NCI-H748 (cell line): ENCODE data around the gene HS3ST3A1.
"Not testable (repeated sequence)": the region's sequence is repeated elsewhere in the genome, so short reads cannot be mapped to it uniquely, and the experiment has no call there.

Source experiments
- DNase-seq: peaks from one replicate; lab custom pipeline; 2025; ENCODE audit not compliant: unreplicated experiment; lab: John Stamatoyannopoulos, UW

HS3ST3A1 gene

DNA sequence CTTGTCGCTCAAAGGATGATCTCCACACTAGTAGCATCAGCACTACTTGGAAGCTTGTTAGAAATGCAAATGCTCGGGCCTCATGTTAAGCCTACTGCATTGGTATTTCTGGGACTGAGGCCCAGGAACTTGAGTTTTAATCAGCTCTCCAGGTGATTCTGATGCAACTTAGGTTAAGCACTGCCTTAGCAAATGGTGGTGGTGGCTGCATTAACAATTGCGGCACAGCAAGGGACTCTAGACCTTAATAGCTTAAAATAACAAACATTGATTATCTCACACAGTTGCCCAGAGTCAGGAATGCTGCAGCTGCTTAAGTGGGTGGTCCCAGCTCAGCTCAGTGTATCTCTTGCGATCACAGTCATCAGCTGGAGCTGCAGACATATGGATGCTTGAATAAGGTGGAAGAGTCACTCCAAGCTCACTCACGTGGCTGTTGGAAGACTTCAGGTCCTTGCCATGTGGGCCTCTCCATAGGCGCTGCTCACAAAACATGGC, 25.8 kb downstream of the HS3ST3A1 start:
- peak; percentile 49 for DNase-seq

DNA sequence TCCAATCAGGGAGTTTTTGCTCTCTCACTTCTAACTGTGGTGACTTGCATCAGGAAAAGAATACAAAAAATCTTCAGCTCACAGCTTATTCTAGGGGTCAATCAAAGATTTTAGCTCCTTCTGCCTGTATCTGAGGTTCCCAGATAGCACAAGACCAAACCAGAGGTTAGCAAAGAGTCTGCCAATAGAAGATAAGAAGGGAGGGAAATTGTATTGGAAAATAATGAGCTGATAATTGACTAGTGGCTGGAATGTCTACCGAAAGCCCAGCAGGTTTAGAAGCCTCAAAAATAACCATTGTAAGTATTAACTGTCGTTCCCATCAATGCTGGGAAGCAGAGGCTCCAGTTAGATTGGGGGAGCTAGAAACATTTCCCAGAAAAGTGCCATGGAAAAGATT, 26.3 kb downstream of the HS3ST3A1 start:
- DNase-seq, result no peak

DNA sequence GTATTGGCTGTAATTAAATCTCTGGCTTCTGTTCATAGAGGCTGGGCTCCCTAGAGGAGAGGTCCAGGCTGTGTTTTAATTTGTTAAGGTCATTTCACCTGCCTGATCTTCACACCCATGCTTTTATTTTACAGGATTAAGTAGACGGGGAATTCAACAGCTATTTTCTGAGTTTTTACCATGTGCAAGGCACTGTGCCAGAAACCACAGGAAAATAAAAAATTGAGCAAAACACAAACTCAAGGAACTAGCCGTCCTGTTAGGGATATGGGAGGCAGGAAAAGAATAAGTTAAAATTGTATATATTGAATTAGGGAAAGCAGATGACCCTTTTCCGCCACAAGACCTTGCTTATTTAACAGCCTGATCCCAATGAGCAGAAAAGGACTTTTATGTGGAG, 29.1 kb downstream of the HS3ST3A1 start:
- no peak for DNase-seq

DNA sequence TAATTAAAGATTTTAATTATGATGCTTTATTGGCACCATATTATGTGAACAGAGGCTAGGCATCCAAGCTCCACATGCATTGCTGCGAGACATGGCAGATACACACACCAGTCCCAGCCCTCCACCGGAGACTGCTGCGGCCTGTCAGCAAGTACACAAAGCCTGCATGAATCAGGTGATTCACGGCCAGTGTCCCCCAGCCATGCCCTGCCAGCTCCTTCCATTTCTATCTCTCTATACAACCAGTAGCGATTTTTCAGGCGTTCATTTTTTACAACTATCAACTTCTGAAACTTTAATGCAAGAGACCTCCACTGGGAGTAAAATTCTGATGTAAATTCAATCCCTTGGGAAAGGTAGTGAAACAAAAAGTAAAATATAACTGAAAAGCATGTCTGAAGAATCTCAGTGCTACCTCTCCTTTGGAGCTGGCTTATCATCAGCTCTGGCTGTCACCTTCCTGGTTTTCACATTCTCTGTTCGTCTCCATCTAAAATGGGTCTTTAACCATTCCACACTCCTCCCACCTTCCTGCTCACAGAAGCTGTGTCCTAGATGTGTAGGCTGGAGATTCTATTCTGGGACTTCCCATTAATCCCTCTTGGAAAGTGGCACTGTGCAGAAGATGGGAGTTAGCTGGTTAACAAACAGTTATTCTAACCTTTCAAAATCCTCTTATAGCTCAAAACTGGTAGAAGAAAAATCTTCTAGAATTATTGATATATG, 32.2 kb downstream of the HS3ST3A1 start:
- no peak for DNase-seq

DNA sequence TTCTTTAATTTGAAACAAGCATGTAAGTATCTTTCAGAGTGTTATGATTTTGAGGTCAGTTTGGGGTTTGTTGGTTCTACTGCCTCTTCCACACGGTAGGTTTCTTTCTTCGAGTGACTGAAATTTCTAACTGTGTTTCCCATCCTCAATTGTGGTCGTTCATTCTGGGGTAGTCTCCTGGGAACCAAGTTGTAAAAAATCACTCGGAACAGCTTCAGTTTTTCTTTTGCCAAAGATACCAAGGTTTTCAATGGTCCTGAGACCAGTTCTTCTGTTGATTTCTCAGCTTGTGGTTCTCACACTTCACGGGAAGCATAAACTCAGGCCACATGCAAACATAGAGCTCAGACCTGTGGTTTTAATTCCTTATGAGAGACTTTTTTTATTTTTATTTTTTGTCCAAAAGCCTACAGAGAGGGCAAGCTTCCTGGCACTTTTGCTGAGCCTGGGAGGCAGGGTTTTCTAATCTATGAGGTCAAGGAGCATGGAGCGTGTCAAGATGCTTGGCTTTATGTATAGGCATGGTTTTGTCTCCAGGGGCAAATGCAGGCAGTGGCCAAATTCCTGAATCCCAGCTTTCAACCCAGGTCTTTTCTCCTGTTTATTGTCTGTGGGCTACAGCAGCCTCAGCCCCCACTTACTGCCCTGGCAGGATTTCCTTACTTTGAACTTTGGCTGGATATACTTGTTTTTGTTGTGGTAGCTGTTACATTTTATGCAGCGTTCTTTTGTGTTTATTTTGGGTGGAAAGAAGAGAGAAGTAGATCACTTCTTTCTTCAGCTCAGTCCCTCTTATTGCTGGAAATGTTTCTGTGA, 32.9 kb downstream of the HS3ST3A1 start:
- no peak for DNase-seq

DNA sequence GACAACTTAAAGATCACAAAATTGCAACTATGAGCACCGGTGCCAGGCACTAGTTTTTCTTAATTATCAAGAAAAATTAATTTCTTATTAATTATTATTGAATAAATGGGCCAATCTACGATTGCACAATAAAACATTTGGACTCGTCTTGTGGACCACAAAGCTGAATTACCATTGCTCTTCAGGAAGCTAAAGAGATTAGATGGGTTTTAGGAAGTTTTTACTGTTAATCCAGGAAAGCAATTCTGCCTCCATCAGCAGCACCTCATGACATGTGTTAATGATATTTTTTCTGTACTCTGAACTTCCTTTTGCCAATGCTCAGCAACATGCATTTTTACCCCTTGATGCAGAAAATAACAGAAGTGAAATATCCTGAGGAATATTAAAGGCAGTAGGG, 37.9 kb downstream of the HS3ST3A1 start:
- no peak for DNase-seq

DNA sequence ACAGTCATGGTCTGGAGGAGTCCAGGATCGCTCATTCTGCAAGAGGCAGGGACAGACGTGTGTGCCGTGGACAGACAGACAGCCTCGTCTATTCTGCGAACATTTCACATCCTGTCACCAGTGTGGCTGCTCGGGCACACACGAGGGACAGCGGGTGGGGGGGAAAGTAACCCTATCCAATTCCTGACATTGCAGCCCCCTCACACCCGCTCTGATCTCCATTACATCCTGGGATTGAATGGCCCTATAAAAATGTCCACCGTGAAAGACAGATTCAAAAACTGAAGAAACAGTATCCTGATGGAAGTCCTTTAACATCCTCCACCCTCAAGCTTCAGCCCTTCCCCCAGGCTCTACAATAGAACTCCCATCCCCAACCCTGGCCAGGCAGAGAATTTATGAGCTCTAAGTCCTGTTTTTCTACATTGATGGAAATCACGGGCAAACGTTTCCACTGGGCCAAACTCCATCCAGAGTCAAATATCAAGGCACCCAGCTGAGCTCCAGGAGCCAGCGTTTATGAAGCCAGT, 39.4 kb downstream of the HS3ST3A1 start:
- no peak for DNase-seq

DNA sequence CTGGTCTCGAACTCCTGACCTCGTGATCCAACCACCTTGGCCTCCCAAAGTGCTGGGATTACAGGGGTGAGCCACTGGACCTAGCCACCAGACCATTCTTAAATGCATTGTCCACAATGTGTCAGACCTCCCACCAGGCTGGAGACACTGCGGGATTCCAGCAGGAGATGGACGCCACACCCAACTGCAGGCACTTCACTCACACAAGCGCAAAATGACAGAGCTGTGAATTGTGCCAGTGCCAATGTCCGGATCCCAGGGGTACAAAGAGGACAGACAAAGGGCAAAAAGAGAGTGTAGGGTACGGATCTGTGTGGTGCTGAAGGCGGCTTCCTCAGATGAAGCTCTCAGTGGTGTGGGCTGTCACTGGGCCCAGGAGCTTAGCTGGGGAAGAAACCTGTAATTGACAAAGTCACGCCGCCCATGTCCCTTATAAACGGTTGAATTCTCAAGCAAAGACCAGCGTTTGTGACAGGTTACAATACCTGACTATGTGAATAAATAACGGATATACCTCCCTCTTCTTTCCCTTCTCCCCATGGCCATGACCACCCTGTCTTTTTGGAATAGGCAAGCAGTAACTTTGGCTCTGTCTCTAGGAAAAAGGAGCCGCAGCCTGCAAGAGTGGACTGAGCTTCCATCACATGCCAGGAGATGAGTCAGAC, 40.0 kb downstream of the HS3ST3A1 start:
- DNase-seq, result no peak

DNA sequence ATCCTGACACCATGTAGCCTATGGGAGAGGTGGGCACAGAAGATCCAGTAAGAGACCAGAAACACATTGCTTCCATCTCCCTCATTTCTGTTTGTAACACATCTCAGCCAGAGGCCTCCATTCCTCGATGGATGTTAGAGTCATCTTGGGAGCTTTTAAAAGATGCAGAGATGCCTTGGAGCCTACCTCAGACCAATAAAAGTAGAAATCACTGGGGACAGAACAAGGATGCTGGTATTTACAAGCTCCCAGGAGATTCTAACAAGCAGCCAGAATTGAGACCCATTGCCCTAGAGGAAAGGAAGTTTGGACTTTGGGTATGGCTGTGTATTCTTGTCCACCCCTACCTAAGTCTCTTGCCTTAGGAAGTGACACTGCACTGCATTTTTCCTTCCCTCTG, 40.8 kb downstream of the HS3ST3A1 start:
- DNase-seq, result no peak

DNA sequence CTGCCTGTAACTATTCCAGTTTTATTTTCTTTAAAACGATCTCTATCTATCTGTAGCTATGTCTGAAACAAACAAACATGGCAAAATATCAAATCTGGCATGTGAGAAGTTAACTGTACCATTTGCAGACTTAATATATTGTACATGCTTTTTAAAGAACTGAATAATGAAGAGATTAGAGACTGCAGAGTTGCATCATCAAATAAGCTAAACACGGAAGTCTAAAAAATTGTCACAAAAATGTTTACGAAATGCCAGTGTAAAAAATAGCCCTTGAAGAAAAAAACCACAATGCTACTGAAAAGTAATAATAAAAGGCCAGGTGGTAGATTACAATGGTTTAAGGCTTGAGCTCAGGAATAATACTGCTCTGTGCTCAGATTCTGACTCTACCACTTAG, 43.1 kb downstream of the HS3ST3A1 start:
- no peak for DNase-seq

DNA sequence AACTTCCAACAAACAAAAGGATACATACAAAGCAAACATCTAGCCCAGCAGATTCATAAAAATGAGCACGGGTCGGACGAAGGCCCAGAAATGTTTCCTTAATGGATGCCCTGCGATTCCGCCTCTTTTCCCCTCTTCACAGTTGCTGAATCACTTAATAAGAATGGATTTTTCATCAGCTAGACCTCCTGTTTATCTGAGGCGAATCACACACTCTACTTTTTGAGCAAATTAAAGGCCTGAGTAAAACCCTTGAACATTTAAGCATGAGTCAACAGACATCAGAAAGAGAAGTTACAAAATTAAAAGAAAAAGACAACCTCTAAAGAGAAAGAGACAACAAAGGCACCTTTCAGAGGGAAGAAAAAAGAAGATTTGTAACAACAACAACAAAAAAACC, 44.7 kb downstream of the HS3ST3A1 start:
- DNase-seq, result no peak

DNA sequence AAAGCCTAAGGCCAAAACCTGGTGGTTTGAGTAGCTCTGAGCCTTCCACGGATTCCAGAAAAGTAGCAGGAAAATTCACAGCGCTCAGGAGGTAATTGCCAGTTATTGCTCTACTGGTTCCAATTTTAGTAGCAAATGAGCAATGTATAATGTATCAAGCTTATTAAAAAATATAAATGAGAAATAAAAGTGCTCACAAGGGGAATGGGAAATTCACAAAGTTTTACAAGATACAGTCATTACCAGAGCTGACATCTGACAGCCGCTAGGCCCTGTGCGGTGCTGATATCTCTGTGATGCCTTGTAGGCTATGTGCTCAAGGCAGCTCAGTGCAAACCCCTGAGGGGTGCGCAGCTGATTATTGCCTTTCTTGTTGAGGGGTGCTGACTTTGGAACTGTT, 47.5 kb downstream of the HS3ST3A1 start:
- no peak for DNase-seq

DNA sequence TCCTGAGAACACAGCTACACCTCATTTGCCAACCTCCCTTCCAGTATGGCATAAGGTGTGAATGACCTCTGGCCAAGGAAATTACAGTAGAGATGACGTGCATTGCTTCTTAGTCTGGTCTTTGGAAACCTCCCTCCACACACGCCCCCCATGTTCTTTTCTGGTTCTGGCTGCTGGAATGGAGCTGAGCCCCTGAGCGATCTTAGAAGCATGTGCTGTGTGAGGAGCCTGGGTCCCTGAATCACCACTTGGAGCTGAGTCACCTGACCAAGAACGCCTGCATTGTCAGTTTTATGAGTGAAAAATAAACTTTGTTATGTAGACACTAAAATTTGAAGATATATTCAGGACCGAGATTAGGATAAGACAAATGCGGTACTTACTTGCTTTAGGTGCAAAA, 51.4 kb downstream of the HS3ST3A1 start:
- no peak for DNase-seq

DNA sequence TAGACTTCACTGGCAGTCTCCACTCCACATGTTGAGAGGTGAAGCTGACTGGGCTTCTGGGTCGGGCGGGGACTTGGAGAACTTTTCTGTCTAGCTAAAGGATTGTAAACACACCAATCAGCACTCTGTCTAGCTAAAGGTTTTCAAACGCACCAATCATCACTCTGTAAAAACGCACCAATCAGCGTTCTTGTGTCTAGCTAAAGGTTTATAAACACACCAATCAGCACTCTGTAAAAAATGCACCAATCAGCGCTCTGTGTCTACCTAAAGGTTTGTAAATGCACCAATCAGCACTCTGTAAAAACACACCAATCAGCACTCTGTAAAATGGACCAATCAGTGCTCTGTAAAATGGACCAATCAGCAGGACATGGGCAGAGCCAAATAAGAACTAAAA, 53.2 kb downstream of the HS3ST3A1 start:
- DNase-seq, result not testable (repeated sequence)

DNA sequence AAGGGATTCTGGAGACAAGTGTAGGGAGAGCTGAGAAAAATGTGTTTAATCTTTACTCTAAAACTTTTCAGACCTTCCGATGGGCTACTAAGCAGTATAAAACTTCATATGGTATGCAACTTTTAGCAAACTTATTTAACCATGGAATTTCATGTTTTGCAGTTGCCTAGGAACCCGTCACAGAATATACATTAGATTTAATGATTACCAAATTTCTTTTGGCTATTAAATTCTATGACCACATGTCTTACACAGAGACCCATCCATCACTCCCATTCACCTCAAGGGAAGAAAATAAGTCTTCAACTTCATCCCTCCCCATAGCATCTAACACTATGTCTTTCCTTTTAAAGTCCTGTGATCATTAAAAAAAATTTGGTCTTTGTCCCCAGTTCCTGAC, 54.9 kb downstream of the HS3ST3A1 start:
- DNase-seq, result no peak

DNA sequence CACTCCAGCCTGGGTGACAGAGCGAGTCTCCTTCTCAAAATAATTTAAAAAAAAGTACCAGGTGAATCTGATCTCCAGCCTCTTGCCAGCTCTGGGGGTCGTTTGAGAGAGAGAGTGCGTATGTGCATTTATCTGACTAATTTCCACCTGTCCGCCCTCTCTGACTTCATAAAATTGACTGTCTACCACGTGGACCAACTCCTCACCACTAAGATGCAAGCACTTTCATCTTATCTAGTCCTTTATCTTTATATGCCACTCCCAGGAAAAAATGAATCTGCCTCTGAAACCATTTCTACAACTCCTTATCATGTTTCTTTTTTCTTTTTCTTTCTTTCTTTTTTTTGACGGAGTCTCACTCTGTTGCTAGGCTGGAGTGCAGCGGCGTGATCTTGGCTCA, 55.8 kb downstream of the HS3ST3A1 start:
- no peak for DNase-seq

DNA sequence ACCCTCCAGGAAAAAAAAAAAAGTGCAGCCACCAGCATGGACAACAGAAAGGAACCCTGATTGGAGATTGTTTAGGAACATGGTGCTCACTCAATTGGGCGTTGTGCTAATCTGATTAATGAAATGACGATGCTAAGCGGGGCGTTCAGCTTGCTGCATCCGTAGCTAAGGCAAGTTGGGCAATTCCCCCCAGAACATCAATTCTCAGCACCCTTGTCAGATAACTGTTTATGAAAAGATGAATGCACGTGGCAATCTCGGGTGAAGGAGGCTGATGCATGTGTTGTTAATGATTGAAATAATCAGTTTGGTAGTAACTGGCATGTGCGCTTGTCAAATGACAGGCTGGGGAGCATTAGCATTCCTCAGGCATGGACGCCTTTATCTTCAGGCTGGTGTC, 57.0 kb downstream of the HS3ST3A1 start:
- DNase-seq, result no peak

DNA sequence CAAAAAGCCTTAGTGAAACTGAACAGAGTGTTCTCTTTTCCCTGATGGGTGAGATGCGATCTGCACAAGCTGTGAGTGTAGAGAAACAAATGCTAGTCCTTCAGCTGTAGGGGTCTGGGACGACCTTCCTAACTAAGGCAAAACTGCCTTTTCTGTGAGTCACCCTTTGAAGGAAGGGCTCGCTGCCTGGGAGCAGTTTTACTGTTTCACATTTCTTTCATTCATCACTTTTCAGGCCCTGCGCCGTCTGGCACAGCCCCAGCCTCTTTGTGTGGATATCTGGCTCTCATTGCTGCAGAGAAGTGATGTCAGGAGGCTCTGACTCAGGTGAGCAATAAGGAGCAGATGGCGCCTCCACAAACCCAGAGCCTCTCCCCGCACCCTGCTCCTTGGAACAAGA, 57.4 kb downstream of the HS3ST3A1 start:
- DNase-seq, result no peak

DNA sequence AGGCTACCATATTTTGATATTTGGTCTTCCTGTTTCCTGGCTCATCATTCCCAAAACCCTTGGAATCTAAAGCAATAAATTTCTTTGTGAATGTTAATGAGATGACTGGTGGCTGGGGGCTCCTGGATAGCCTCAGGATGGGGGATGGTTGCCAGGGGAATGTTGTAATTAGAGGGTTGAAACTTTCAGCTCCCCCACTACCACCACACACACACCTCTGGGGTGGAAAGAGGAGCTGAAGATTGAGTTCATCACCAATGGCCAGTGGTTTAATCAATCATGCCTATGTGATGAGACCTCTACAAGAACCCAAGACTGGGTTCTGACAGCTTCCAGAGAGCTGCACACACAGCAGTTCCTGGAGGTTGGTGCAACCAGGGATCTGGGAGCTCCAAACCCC, 59.1 kb downstream of the HS3ST3A1 start:
- no peak for DNase-seq

DNA sequence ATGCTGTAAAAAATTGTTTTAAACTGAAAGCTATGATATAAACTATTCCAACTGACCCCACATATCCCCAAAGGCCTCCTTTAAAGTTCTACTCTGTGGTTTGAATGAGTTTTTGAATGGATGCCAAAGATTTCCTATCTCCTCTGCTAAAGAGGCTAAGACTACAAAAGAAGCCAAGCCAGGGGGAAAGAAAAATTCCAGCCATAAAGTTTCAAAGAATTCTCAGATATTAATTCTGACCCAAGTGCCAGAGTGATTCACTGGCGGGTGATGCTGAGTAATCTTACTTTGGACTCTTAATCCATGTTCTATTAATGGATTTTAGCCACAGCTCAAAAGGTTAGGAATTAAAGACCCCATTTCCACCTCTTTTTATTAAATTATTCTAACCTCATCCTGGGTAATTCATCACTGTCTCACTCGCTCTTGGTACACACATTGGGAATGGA, 60.7 kb downstream of the HS3ST3A1 start:
- DNase-seq, result no peak

DNA sequence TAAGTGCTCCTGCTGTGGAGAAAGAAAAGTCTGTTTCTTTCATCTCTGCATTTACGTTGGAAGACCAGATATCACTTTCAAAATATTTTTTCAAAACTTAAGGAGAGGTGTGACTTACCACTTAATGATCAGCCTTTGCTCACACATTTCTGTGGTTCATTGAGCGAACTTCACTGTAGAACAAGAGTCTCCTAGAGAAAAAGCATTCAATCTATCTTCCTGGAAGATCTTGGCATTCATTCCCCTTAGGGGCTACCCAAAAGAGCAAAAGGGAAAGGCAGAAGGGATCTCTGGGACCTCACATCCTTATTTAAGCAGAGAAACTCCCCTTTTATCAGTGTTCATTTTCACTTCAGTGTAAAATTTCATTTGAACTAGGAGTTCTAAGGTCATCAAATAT, 61.2 kb downstream of the HS3ST3A1 start:
- DNase-seq, result no peak

DNA sequence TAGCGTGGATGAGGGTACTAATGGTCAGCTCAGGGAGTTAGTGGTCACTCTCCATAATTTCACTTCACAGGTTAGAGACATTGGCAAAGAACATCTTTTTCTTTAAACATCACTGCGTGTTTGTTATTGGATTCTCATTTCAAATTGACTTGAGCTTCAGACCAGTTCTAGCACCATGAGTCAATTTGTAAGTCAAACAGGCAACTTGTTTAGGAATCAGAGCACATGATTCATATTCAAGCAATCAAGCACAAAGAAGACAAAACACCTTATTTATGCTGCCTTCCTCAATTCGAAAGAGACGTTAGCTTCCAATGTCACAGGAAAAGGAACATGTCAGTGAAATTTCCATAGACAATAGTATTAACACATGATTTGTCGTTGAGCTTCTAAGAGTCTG, 62.3 kb downstream of the HS3ST3A1 start:
- no peak for DNase-seq
